HEK293 (cell line): Measurements from ENCODE around the gene GSAP.

Source experiments
- CTCF ChIA-PET: fragments of 350-600 bp; formaldehyde crosslinking; extraction: SDS; loops from one replicate; lab custom pipeline; 2021; ENCODE audit warnings: antibody characterized with exemption; lab: Yijun Ruan, JAX
- POLR2A ChIA-PET: fragments of 300-600 bp; formaldehyde crosslinking; extraction: SDS; loops from one replicate; lab custom pipeline; 2020; ENCODE audit warnings: antibody characterized with exemption, inconsistent platforms; lab: Yijun Ruan, JAX
- H3K27ac ChIP-seq: fragments of 200-500 bp; sonication (Bioruptor generic); 2 replicates; pipeline ENCODE4 v1.5.1; 2014; ENCODE audit warnings: low read depth, low read length, control low read depth, inconsistent platforms; ENCODE audit errors: extremely low read depth
- H3K36me3 ChIP-seq, 2 experiments: fragments of 200-500 bp in 1 of 2; sonication (Bioruptor generic) in 1 of 2; 1 replicate in 1 of 2; 2 replicates in 1 of 2; pipeline ENCODE4 v1.5.1; 2014 to 2017; ENCODE audit warnings: inconsistent platforms in 2 of 2, low read length in 2 of 2; ENCODE audit not compliant: control insufficient read depth in 2 of 2, insufficient read depth in 1 of 2
- H3K4me1 ChIP-seq: fragments of 200-500 bp; sonication (Bioruptor generic); 2 replicates; pipeline ENCODE4 v1.5.1; 2014; ENCODE audit warnings: mild to moderate bottlenecking, low read length, inconsistent platforms; ENCODE audit not compliant: control insufficient read depth, insufficient read depth
- H3K4me3 ChIP-seq: 2 replicates; pipeline ENCODE4 v1.5.1; 2011; ENCODE audit warnings: low read depth, mild to moderate bottlenecking, control low read depth, low read length, moderate library complexity
- H3K9me3 ChIP-seq: fragments of 200-500 bp; sonication (Bioruptor generic); 2 replicates; pipeline ENCODE4 v1.5.1; 2014; ENCODE audit warnings: low read depth, low read length, inconsistent platforms; ENCODE audit not compliant: control insufficient read depth, insufficient read depth
- GLIS1 ChIP-seq: fragments of 450-650 bp; formaldehyde crosslinking; IDR thresholded peaks from 2 replicates; pipeline ENCODE4 v1.5.1; 2016; ENCODE audit warnings: missing biosample characterization, missing genetic modification characterization
- GLIS2 ChIP-seq: fragments of 450-650 bp; formaldehyde crosslinking; IDR thresholded peaks from 2 replicates; pipeline ENCODE4 v1.5.1; 2016; ENCODE audit warnings: missing biosample characterization, missing genetic modification characterization
- KLF9 ChIP-seq: fragments of 450-650 bp; formaldehyde crosslinking; IDR thresholded peaks from 2 replicates; pipeline ENCODE4 v1.5.1; 2016; ENCODE audit warnings: missing biosample characterization, missing genetic modification characterization, low read depth
- MEIS1 ChIP-seq: sonication (generic); formaldehyde crosslinking; IDR thresholded peaks from 2 replicates; pipeline ENCODE4 v1.8.1; 2022; ENCODE audit warnings: missing genetic modification reagents, mild to moderate bottlenecking, borderline replicate concordance
- REPIN1 ChIP-seq: fragments of 450-650 bp; formaldehyde crosslinking; IDR thresholded peaks from 2 replicates; pipeline ENCODE4 v1.5.1; 2017; ENCODE audit warnings: missing biosample characterization, missing genetic modification characterization, low read depth
- SCRT2 ChIP-seq: fragments of 450-650 bp; formaldehyde crosslinking; IDR thresholded peaks from 2 replicates; pipeline ENCODE4 v1.5.1; 2016; ENCODE audit warnings: missing biosample characterization, missing genetic modification characterization
- SP3 ChIP-seq: fragments of 450-650 bp; formaldehyde crosslinking; IDR thresholded peaks from 2 replicates; pipeline ENCODE4 v1.5.1; 2016; ENCODE audit warnings: missing biosample characterization, missing genetic modification characterization
- SP7 ChIP-seq: fragments of 450-650 bp; formaldehyde crosslinking; IDR thresholded peaks from 2 replicates; pipeline ENCODE4 v1.5.1; 2016; ENCODE audit warnings: missing biosample characterization, missing genetic modification characterization
- YY2 ChIP-seq: fragments of 450-650 bp; formaldehyde crosslinking; IDR thresholded peaks from 2 replicates; pipeline ENCODE4 v1.5.1; 2016; ENCODE audit warnings: missing biosample characterization, missing genetic modification characterization
- ZIC2 ChIP-seq: fragments of 450-650 bp; formaldehyde crosslinking; IDR thresholded peaks from 2 replicates; pipeline ENCODE4 v1.5.1; 2016; ENCODE audit warnings: missing biosample characterization, missing genetic modification characterization
- ZNF112 ChIP-seq: fragments of 450-650 bp; formaldehyde crosslinking; IDR thresholded peaks from 2 replicates; pipeline ENCODE4 v1.5.0; 2017; ENCODE audit warnings: missing biosample characterization, missing genetic modification characterization
- ZNF146 ChIP-seq: fragments of 450-650 bp; formaldehyde crosslinking; IDR thresholded peaks from 2 replicates; pipeline ENCODE4 v1.5.1; 2016; ENCODE audit warnings: missing biosample characterization, missing genetic modification characterization
- ZNF311 ChIP-seq: fragments of 450-650 bp; formaldehyde crosslinking; IDR thresholded peaks from 2 replicates; pipeline ENCODE4 v1.5.1; 2017; ENCODE audit warnings: missing biosample characterization, missing genetic modification characterization, borderline replicate concordance
- ZNF394 ChIP-seq: fragments of 450-650 bp; formaldehyde crosslinking; IDR thresholded peaks from 2 replicates; pipeline ENCODE4 v1.5.1; 2016; ENCODE audit warnings: missing biosample characterization, missing genetic modification characterization, mild to moderate bottlenecking, moderate library complexity, borderline replicate concordance
- ZNF423 ChIP-seq: fragments of 450-650 bp; formaldehyde crosslinking; IDR thresholded peaks from 2 replicates; pipeline ENCODE4 v1.5.1; 2016; ENCODE audit warnings: missing biosample characterization, missing genetic modification characterization
- ZNF521 ChIP-seq: fragments of 450-650 bp; formaldehyde crosslinking; IDR thresholded peaks from 2 replicates; pipeline ENCODE4 v1.5.1; 2017; ENCODE audit warnings: missing biosample characterization, mild to moderate bottlenecking, missing genetic modification characterization
- ZNF544 ChIP-seq: fragments of 450-650 bp; formaldehyde crosslinking; IDR thresholded peaks from 2 replicates; pipeline ENCODE4 v1.5.0; 2017; ENCODE audit warnings: missing biosample characterization, missing genetic modification characterization
- ZNF76 ChIP-seq: fragments of 450-650 bp; formaldehyde crosslinking; IDR thresholded peaks from 2 replicates; pipeline ENCODE4; 2016; ENCODE audit warnings: low read depth, missing biosample characterization, missing genetic modification characterization, borderline replicate concordance
- TF ChIP-seq, protein P1 (sequence below): fragments of 450-650 bp; formaldehyde crosslinking; IDR thresholded peaks from 2 replicates; pipeline ENCODE4; 2016; ENCODE audit warnings: missing biosample characterization, missing genetic modification characterization
- TF ChIP-seq, protein P2 (sequence below): fragments of 450-650 bp; formaldehyde crosslinking; IDR thresholded peaks from 2 replicates; pipeline ENCODE4 v1.5.1; 2017; ENCODE audit warnings: missing biosample characterization, missing genetic modification characterization
- TF ChIP-seq, protein P3 (sequence below): fragments of 450-650 bp; formaldehyde crosslinking; IDR thresholded peaks from 2 replicates; pipeline ENCODE4 v1.5.1; 2016; ENCODE audit warnings: missing biosample characterization, missing genetic modification characterization, low read depth
- TF ChIP-seq, protein P4 (sequence below): fragments of 450-650 bp; formaldehyde crosslinking; conservative IDR thresholded peaks from 2 replicates; pipeline ENCODE4 v1.5.1; 2016; ENCODE audit warnings: low read depth, missing biosample characterization, missing genetic modification characterization

The GSAP gene

DNA sequence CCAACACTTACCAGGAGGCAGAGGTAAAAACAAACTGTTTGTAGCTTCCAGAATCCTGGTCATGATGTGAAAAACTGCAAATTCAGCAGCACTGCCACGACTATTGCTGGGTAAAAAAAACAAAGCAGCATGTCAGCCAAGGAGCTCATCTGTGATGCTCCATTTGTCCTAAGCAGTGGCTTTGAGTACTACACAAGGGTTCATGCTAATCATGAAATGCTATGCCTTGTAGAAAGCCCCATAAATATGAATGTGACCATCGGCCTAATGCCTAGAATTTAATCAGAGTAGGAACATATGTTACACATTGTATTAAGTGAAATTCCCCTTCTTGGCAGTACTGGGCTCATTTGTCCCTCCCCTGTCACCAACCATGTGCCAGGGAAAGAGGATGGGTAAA, 95.4 kb downstream of the GSAP start:
- no peak overlapping the region for H3K27ac ChIP-seq
- no peak for TF ChIP-seq ZNF394 (tag by site-specific recombination)
- no peak for TF ChIP-seq REPIN1 (tag by site-specific recombination)
- TF ChIP-seq ZNF521 (tag by site-specific recombination), result no peak
- TF ChIP-seq, all 188 proteins: peak for 0
- CTCF ChIA-PET, result interaction anchor here (0.5 to 1.2 kb wide), 2 partner anchors 29 to 73 kb away, joined by 3 to 5 read pairs; no protein-coding TSS in a partner anchor
- POLR2A ChIA-PET, result no interaction called here
- Histone ChIP-seq H3K4me1 (no peaks in the 10 kb centered on the region), H3K4me3 (no peak overlapping the region), H3K9me3 (no peaks in the 10 kb centered on the region), H3K36me3 (no peaks in the 10 kb centered on the region)

DNA sequence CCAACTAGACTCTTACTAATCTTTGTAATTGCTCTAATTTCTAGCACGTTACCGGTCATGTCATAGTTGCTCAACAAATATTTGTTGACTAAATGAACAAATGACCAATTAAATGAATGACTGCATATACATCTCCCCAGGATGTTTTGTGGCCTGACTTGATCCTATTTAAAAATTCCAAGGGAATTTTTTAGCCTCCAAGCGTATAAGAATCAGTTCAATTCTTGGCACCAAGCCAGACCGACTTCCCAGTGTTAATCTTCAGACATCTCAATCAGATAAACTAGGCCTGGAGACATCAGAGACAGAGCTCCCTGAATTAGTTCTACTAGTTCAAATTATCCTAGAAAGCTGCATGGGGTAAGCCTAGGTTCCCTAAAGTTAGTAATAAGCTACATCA, 96.0 kb downstream of the GSAP start:
- POLR2A ChIA-PET, result no interaction called here

DNA sequence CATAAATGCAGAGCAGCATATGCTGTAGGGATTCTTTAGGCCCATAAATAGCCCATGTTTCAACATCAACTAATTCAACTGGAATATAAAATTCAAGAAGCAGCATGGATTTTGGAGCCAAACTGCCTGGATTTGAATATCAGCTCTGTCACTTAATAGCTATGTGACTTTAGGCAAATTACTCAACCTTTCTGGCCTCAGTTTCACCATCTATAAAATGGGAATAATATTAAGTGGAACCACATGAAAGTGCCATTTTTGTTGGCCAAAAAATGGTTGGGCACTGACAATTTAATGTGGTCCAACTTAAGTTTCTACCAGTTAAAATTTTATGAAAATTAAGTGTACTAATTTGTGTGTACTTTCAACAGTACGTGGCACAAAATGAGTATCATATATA, 98.1 kb downstream of the GSAP start:
- Histone ChIP-seq H3K4me1 (no peaks in the 10 kb centered on the region), H3K36me3 (no peaks in the 10 kb centered on the region), H3K4me3 (no peak overlapping the region), H3K9me3 (no peaks in the 10 kb centered on the region), H3K27ac (no peak overlapping the region)
- ChIA-PET CTCF (no interaction called here), POLR2A (no interaction called here)
- no peak for TF ChIP-seq MEIS1 (CRISPR knock-in tag)
- TF ChIP-seq ZIC2 (tag by site-specific recombination), result no peak
- TF ChIP-seq, protein P1, sequence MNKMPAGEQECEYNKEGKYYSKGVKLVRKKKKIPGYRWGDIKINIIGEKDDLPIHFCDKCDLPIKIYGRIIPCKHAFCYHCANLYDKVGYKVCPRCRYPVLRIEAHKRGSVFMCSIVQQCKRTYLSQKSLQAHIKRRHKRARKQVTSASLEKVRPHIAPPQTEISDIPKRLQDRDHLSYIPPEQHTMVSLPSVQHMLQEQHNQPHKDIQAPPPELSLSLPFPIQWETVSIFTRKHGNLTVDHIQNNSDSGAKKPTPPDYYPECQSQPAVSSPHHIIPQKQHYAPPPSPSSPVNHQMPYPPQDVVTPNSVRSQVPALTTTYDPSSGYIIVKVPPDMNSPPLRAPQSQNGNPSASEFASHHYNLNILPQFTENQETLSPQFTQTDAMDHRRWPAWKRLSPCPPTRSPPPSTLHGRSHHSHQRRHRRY, result no peak
- TF ChIP-seq SP7 (tag by site-specific recombination), result no peak
- no peak for TF ChIP-seq KLF9
- TF ChIP-seq, protein P2, sequence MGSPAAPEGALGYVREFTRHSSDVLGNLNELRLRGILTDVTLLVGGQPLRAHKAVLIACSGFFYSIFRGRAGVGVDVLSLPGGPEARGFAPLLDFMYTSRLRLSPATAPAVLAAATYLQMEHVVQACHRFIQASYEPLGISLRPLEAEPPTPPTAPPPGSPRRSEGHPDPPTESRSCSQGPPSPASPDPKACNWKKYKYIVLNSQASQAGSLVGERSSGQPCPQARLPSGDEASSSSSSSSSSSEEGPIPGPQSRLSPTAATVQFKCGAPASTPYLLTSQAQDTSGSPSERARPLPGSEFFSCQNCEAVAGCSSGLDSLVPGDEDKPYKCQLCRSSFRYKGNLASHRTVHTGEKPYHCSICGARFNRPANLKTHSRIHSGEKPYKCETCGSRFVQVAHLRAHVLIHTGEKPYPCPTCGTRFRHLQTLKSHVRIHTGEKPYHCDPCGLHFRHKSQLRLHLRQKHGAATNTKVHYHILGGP (tag by site-specific recombination), result no peak
- no peak for TF ChIP-seq ZNF76 (tag by site-specific recombination)

More for the DNA sequence above, 96.0 kb downstream of the GSAP start:
- H3K36me3 ChIP-seq, result no peaks in the 10 kb centered on the region
- no peaks in the 10 kb centered on the region for H3K4me1 ChIP-seq
- H3K4me3 ChIP-seq, result no peak overlapping the region
- H3K9me3 ChIP-seq, result no peaks in the 10 kb centered on the region
- CTCF ChIA-PET, result interaction anchor here (0.5 kb wide), 1 partner anchor 29 kb away, joined by 3 read pairs; no protein-coding TSS in a partner anchor
- TF ChIP-seq, protein P3, sequence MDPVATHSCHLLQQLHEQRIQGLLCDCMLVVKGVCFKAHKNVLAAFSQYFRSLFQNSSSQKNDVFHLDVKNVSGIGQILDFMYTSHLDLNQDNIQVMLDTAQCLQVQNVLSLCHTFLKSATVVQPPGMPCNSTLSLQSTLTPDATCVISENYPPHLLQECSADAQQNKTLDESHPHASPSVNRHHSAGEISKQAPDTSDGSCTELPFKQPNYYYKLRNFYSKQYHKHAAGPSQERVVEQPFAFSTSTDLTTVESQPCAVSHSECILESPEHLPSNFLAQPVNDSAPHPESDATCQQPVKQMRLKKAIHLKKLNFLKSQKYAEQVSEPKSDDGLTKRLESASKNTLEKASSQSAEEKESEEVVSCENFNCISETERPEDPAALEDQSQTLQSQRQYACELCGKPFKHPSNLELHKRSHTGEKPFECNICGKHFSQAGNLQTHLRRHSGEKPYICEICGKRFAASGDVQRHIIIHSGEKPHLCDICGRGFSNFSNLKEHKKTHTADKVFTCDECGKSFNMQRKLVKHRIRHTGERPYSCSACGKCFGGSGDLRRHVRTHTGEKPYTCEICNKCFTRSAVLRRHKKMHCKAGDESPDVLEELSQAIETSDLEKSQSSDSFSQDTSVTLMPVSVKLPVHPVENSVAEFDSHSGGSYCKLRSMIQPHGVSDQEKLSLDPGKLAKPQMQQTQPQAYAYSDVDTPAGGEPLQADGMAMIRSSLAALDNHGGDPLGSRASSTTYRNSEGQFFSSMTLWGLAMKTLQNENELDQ (tag by site-specific recombination), result no peak
- TF ChIP-seq ZNF311 (tag by site-specific recombination) (no peak), GLIS2 (tag by site-specific recombination) (no peak), SCRT2 (no peak), ZNF112 (no peak), KLF9 (no peak), YY2 (tag by site-specific recombination) (no peak), GLIS1 (tag by site-specific recombination) (no peak), ZNF423 (no peak), ZNF544 (tag by site-specific recombination) (no peak), SP3 (tag by site-specific recombination) (no peak), ZNF146 (tag by site-specific recombination) (no peak)
- TF ChIP-seq, protein P4, sequence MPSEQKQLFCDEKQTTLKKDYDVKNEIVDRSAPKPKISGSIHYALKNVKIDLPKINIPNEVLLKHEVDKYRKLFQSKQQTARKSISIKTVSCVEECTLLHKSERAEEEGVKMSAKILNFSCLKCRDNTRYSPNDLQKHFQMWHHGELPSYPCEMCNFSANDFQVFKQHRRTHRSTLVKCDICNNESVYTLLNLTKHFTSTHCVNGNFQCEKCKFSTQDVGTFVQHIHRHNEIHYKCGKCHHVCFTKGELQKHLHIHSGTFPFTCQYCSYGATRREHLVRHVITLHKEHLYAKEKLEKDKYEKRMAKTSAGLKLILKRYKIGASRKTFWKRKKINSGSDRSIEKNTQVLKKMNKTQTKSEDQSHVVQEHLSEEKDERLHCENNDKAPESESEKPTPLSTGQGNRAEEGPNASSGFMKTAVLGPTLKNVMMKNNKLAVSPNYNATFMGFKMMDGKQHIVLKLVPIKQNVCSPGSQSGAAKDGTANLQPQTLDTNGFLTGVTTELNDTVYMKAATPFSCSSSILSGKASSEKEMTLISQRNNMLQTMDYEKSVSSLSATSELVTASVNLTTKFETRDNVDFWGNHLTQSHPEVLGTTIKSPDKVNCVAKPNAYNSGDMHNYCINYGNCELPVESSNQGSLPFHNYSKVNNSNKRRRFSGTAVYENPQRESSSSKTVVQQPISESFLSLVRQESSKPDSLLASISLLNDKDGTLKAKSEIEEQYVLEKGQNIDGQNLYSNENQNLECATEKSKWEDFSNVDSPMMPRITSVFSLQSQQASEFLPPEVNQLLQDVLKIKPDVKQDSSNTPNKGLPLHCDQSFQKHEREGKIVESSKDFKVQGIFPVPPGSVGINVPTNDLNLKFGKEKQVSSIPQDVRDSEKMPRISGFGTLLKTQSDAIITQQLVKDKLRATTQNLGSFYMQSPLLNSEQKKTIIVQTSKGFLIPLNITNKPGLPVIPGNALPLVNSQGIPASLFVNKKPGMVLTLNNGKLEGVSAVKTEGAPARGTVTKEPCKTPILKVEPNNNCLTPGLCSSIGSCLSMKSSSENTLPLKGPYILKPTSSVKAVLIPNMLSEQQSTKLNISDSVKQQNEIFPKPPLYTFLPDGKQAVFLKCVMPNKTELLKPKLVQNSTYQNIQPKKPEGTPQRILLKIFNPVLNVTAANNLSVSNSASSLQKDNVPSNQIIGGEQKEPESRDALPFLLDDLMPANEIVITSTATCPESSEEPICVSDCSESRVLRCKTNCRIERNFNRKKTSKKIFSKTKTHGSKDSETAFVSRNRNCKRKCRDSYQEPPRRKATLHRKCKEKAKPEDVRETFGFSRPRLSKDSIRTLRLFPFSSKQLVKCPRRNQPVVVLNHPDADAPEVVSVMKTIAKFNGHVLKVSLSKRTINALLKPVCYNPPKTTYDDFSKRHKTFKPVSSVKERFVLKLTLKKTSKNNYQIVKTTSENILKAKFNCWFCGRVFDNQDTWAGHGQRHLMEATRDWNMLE (tag by site-specific recombination), result no peak
- H3K27ac ChIP-seq, result no peak overlapping the region
